Tibial nerve (tissue), 4 donors: ENCODE measurements around the gene AKT3. TPM values are rescaled to one million over a fixed set of nuclear protein-coding genes. Genes with fewer than 3 reads are reported as not detected.

Source experiments
- DNase-seq, 2 donors: peaks; one replicate each; pipeline ENCODE4 v3.0.0-alpha.2; 2019; ENCODE audit warnings: low spot score in 2 of 2
- H3K27ac ChIP-seq, 4 donors: fragments of 200-600 bp; sonication (generic) in 3 of 4; one replicate each; pipeline ENCODE4 v1.5.1; 2017 to 2019; ENCODE audit warnings: mild to moderate bottlenecking in 1 of 4
- H3K27me3 ChIP-seq, 2 donors: fragments of 200-600 bp; sonication (generic) in 1 of 2; one replicate each; pipeline versions ENCODE4 v1.5.1 to v1.6.0; 2017 to 2019
- H3K36me3 ChIP-seq, 3 donors: fragments of 200-600 bp; sonication (generic); one replicate each; pipeline ENCODE4 v1.5.1; 2018 to 2019
- H3K4me1 ChIP-seq, 4 donors: fragments of 200-600 bp; sonication (generic) in 3 of 4; one replicate each; pipeline ENCODE4 v1.5.1; 2017 to 2019
- H3K4me3 ChIP-seq, 4 donors: fragments of 200-600 bp; sonication (generic) in 3 of 4; one replicate each; pipeline ENCODE4 v1.5.1; 2017 to 2019; ENCODE audit warnings: mild to moderate bottlenecking in 1 of 4, moderate library complexity in 1 of 4
- H3K9me3 ChIP-seq, 4 donors: fragments of 200-600 bp; sonication (generic) in 3 of 4; one replicate each; pipeline ENCODE4 v1.5.1; 2017 to 2019
- EP300 ChIP-seq, 2 donors: sonication (generic); formaldehyde crosslinking; IDR thresholded peaks; one replicate each; pipeline ENCODE4 v1.6.1; 2017; ENCODE audit warnings: antibody characterized with exemption in 2 of 2, mild to moderate bottlenecking in 1 of 2
- POLR2A ChIP-seq, 2 donors: fragments of 450-650 bp; IDR thresholded peaks; one replicate each; pipeline ENCODE4 v1.6.1; 2017; ENCODE audit warnings: antibody characterized with exemption in 2 of 2, mild to moderate bottlenecking in 2 of 2, moderate library complexity in 2 of 2
- WGBS, 2 donors: methylation state at CpG; one replicate each; pipeline ENCODE4 v1.1.5; 2018; 5-methylcytosine and 5-hydroxymethylcytosine counted together
- total RNA-seq, 4 donors: library from RNA; depleted of rRNA; stranded (reverse); fragments of >200 nt; gene quantifications; one replicate each; pipeline ENCODE4 v1.1.0, GENCODE V29; 2016
- TF ChIP-seq, protein P1 (sequence below), 5 experiments: fragments of 200-600 bp in 3 of 5; fragments of 450-650 bp in 2 of 5; sonication (generic) in 3 of 5; IDR thresholded peaks; one replicate each; pipeline ENCODE4 v1.5.1; 2016 to 2019; ENCODE audit warnings: antibody characterized with exemption in 5 of 5, mild to moderate bottlenecking in 3 of 5, moderate library complexity in 2 of 5

Gene AKT3
- total RNA-seq, 4 donors from 2014 or later, result 58.8 to 76.0 (median 69.2) TPM

DNA sequence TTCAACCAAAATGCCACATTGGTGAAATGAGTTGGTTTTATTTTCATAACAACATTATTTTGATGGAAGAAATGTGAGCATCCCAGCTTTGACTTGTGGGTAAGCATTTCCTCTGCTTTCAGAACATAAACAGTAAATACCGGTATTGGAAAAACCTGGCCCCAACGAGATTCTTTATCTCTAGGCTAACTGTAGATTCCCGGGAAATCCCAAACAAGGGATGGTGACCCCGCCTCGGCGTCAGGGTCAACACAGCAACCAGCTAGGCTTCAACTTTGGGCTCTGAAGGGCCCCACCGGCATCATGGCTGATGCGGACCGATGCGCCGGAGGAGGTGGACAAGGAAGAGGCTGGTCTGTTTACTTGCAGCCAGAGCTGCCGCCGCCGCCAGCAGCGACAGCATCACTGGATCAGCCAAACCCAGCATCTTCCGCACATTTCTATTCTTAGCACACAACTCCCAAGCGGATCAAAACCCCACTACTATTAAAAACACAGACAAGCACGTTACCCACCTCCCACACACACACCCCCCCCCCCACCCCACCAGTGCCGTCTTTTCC, 1.1 kb downstream of the AKT3 start:
- TF ChIP-seq EP300 (IDR thresholded peaks at IDR 0.05) (peak in 1 of 2 donors; percentile 61), POLR2A (IDR thresholded peaks at IDR 0.05) (no peak)
- TF ChIP-seq, protein P1, sequence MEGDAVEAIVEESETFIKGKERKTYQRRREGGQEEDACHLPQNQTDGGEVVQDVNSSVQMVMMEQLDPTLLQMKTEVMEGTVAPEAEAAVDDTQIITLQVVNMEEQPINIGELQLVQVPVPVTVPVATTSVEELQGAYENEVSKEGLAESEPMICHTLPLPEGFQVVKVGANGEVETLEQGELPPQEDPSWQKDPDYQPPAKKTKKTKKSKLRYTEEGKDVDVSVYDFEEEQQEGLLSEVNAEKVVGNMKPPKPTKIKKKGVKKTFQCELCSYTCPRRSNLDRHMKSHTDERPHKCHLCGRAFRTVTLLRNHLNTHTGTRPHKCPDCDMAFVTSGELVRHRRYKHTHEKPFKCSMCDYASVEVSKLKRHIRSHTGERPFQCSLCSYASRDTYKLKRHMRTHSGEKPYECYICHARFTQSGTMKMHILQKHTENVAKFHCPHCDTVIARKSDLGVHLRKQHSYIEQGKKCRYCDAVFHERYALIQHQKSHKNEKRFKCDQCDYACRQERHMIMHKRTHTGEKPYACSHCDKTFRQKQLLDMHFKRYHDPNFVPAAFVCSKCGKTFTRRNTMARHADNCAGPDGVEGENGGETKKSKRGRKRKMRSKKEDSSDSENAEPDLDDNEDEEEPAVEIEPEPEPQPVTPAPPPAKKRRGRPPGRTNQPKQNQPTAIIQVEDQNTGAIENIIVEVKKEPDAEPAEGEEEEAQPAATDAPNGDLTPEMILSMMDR (IDR thresholded peaks at IDR 0.05), result no peak
- peak; percentile 39 to 56 for DNase-seq
- H3K9me3 ChIP-seq, result no peaks in the 10 kb centered on the region
- peak overlapping the region; percentile 87 to 97 (median 94) for H3K4me3 ChIP-seq
- no peaks in the 10 kb centered on the region for H3K36me3 ChIP-seq
- WGBS, 2 donors, result 0% methylated on average over 17 to 19 of the region's 19 CpGs
- peak overlapping the region; percentile 98 to 100 (median 99) for H3K27ac ChIP-seq
- H3K27me3 ChIP-seq, result no peaks in the 10 kb centered on the region
- H3K4me1 ChIP-seq, result peaks cover 0 to 43% (median 7%) of the 10 kb centered on the region in 4 donors

DNA sequence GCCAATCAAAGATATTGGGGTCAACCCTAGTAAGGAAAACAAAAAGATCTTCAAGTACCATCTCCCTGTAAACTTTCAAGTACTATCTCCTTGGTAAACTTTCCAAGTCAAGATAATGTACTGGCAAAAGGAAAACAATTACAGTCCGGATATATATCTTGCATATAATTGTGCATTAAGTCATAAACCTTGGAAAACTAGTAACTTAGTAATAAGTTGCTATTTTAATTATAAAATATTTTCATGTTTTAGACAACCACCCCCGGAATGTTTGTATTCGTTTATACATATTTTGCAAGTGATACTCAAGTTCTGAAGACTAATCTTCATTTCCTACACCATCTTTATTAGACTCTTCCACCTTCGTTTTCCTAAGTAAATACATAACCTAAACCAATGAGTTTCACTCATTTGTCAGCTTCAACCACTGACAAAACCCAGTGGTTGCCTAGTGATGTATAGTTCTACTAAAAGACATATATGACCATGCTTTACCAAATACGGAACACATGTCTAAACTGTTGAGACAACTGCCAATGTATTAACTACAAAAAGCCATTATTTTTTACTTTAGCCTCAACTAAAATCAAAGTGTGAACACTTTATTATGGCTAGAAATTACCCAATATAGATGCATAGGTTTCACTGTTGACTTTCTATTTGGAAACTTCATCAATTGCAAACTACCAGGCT, 1.7 kb downstream of the AKT3 start:
- peak overlapping the region; percentile 98 to 100 (median 99) for H3K27ac ChIP-seq
- peaks cover 0 to 49% (median 10%) of the 10 kb centered on the region in 4 donors for H3K4me1 ChIP-seq
- H3K36me3 ChIP-seq, result no peaks in the 10 kb centered on the region
- no peaks in the 10 kb centered on the region for H3K27me3 ChIP-seq
- 71 to 75% methylated on average over 5 of the region's 5 CpGs for WGBS, 2 donors
- H3K9me3 ChIP-seq, result no peaks in the 10 kb centered on the region
- H3K4me3 ChIP-seq, result peak overlapping the region; percentile 87 to 97 (median 94)
- no peak for DNase-seq
- TF ChIP-seq POLR2A (IDR thresholded peaks at IDR 0.05) (no peak), EP300 (IDR thresholded peaks at IDR 0.05) (no peak)
- TF ChIP-seq, protein P1 (IDR thresholded peaks at IDR 0.05), result no peak

DNA sequence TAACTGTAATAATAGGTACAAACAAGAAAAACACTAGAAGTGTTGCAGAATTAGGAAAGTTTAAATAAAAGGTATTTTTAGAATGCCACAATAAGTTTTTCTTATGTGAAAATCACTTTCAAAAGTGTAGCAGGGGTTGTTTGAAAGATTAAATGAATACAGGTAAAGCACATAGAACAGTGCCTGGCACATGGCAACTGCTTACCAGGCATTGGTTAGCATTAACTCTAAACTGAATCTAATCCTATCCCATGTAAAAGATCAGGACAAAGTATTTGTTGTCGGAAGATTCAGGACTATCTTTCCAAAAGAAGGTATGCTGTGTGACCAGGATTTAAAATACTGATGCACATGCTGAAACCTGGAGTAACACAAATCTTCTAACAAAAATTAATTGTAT, 3.3 kb downstream of the AKT3 start:
- H3K36me3 ChIP-seq, result no peaks in the 10 kb centered on the region
- no peaks in the 10 kb centered on the region for H3K27me3 ChIP-seq
- no peak overlapping the region for H3K27ac ChIP-seq
- WGBS, 2 donors, result 95 to 96% methylated on average over 1 of the region's 1 CpG
- DNase-seq, result no peak
- H3K4me1 ChIP-seq, result peaks cover 0 to 63% (median 16%) of the 10 kb centered on the region in 4 donors
- H3K4me3 ChIP-seq, result no peak overlapping the region
- TF ChIP-seq EP300 (IDR thresholded peaks at IDR 0.05), result no peak
- no peak for TF ChIP-seq POLR2A (IDR thresholded peaks at IDR 0.05)
- H3K9me3 ChIP-seq, result no peaks in the 10 kb centered on the region

DNA sequence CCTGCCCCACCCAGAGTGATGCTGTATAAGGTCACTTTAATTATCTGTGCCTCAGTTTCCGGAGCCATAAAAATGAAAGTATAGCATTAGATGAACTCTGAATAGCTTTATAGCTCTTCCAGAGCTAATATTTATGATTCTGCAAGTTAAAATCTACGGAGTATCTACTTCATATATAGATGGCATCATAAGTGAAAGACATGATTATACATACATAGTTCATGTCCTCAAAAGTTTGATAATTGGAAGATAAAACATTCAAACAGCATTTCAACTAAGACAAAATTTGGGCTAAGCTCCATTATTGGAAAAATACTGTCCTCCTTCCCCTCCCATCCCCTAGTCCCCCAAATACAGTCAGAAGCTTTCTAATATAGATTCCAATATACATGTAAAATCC, 4.2 kb downstream of the AKT3 start:
- Histone ChIP-seq H3K9me3 (no peaks in the 10 kb centered on the region), H3K4me3 (no peak overlapping the region), H3K27me3 (no peaks in the 10 kb centered on the region), H3K4me1 (peaks cover 0 to 64% (median 15%) of the 10 kb centered on the region in 4 donors), H3K36me3 (no peaks in the 10 kb centered on the region), H3K27ac (no peak overlapping the region)
- TF ChIP-seq EP300 (IDR thresholded peaks at IDR 0.05), result no peak
- no peak for TF ChIP-seq POLR2A (IDR thresholded peaks at IDR 0.05)
- TF ChIP-seq, protein P1 (IDR thresholded peaks at IDR 0.05), result no peak
- DNase-seq, result no peak
- 90 to 94% methylated on average over 2 of the region's 2 CpGs for WGBS, 2 donors

DNA sequence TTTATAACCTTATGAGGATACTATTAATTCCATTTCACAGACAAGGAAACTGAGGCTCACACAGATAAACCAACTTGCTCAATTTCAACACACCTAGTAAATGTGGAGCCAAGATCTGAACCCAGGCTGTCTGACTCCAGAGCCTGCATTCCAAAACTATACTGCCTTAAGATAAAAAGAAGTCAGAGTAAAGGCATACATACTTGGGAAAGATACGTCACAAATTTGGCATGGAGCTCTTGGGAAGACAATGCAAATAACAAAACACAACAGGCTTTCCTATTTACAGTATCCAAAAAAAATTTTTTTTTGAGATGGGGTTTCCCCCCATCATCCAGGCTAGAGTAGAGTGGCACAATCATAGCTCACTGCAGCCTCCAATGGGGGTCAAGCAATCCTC, 5.9 kb downstream of the AKT3 start:
- peak overlapping the region in 1 of 4 donors; percentile 49 for H3K27ac ChIP-seq
- H3K4me3 ChIP-seq, result no peak overlapping the region
- no peaks in the 10 kb centered on the region for H3K9me3 ChIP-seq
- TF ChIP-seq, protein P1 (IDR thresholded peaks at IDR 0.05), result no peak
- TF ChIP-seq EP300 (IDR thresholded peaks at IDR 0.05) (no peak), POLR2A (IDR thresholded peaks at IDR 0.05) (no peak)
- H3K4me1 ChIP-seq, result peaks cover 0 to 68% (median 15%) of the 10 kb centered on the region in 4 donors
- H3K27me3 ChIP-seq, result no peaks in the 10 kb centered on the region
- no peak for DNase-seq
- WGBS, 2 donors, result 79% methylated on average over 1 of the region's 1 CpG
- H3K36me3 ChIP-seq, result no peaks in the 10 kb centered on the region
